Neural cell (in vitro differentiated cells): ENCODE data around the gene MAML2.

Source experiments
- CTCF ChIP-seq: fragments of 450-650 bp; IDR thresholded peaks from 2 replicates; pipeline ENCODE4 v1.5.1; 2014; ENCODE audit warnings: antibody characterized with exemption, mild to moderate bottlenecking, moderate library complexity; ENCODE audit not compliant: poor library complexity, severe bottlenecking
- EP300 ChIP-seq: fragments of 450-650 bp; conservative IDR thresholded peaks from 2 replicates; pipeline ENCODE4 v1.6.1; 2014; ENCODE audit warnings: antibody characterized with exemption, mild to moderate bottlenecking, moderate library complexity; ENCODE audit not compliant: poor library complexity, severe bottlenecking
- EZH2 ChIP-seq: fragments of 200-600, 300-800 bp; shearing (Covaris generic), sonication (generic); IDR thresholded peaks from 2 replicates; pipeline ENCODE4 v1.6.1; 2014; ENCODE audit warnings: antibody characterized with exemption, low read length, borderline replicate concordance, mild to moderate bottlenecking; ENCODE audit not compliant: insufficient read depth, poor library complexity, severe bottlenecking
- POLR2AphosphoS5 ChIP-seq: IDR thresholded peaks from 2 replicates; pipeline ENCODE4 v1.6.1; 2012
- TF ChIP-seq, protein P1 (sequence below): IDR thresholded peaks from 2 replicates; pipeline ENCODE4 v1.6.1; 2012; ENCODE audit warnings: borderline replicate concordance

DNA sequence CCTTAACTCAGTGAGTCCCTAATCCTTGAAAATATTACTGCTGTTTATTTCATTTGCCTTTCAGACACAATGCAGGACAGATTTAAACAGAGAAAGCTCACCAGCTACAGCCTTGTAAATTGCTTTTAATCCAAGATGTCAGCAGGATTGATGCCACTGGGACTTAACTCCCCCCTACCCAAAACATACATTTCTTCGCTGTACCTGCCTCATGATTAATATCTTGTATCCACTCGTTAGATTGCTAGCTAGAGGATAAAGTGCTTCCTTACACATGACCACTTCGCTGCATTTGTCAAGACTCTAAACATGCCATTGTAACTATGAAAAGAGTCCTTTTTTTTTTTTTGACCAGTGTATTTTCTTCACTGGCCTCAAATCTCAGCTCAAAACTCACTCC, 236.3 kb downstream of the MAML2 start:
- TF ChIP-seq CTCF (no peak), POLR2AphosphoS5 (no peak), EZH2 (no peak), EP300 (no peak)
- TF ChIP-seq, protein P1, sequence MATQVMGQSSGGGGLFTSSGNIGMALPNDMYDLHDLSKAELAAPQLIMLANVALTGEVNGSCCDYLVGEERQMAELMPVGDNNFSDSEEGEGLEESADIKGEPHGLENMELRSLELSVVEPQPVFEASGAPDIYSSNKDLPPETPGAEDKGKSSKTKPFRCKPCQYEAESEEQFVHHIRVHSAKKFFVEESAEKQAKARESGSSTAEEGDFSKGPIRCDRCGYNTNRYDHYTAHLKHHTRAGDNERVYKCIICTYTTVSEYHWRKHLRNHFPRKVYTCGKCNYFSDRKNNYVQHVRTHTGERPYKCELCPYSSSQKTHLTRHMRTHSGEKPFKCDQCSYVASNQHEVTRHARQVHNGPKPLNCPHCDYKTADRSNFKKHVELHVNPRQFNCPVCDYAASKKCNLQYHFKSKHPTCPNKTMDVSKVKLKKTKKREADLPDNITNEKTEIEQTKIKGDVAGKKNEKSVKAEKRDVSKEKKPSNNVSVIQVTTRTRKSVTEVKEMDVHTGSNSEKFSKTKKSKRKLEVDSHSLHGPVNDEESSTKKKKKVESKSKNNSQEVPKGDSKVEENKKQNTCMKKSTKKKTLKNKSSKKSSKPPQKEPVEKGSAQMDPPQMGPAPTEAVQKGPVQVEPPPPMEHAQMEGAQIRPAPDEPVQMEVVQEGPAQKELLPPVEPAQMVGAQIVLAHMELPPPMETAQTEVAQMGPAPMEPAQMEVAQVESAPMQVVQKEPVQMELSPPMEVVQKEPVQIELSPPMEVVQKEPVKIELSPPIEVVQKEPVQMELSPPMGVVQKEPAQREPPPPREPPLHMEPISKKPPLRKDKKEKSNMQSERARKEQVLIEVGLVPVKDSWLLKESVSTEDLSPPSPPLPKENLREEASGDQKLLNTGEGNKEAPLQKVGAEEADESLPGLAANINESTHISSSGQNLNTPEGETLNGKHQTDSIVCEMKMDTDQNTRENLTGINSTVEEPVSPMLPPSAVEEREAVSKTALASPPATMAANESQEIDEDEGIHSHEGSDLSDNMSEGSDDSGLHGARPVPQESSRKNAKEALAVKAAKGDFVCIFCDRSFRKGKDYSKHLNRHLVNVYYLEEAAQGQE, result no peak
